Osteocyte (in vitro differentiated cells): ENCODE data around the gene TARP.

Experiments
- DNase-seq: peaks from one replicate; pipeline ENCODE4 v3.0.0; 2021; ENCODE audit warnings: mixed read lengths; ENCODE audit not compliant: unreplicated experiment; ENCODE audit errors: extremely low spot score
- H3K27ac Mint-ChIP-seq: one replicate; pipeline ENCODE4 v1.8.0; 2021; ENCODE audit warnings: mild to moderate bottlenecking, mixed read lengths; ENCODE audit not compliant: unreplicated experiment
- H3K27me3 Mint-ChIP-seq: one replicate; pipeline ENCODE4 v1.8.0; 2021; ENCODE audit warnings: mixed read lengths; ENCODE audit not compliant: unreplicated experiment
- H3K36me3 Mint-ChIP-seq: one replicate; pipeline ENCODE4 v1.8.0; 2021; ENCODE audit warnings: mixed read lengths; ENCODE audit not compliant: unreplicated experiment
- H3K4me1 Mint-ChIP-seq: one replicate; pipeline ENCODE4 v1.8.0; 2021; ENCODE audit warnings: mixed read lengths; ENCODE audit not compliant: unreplicated experiment
- H3K4me3 Mint-ChIP-seq: one replicate; pipeline ENCODE4 v1.8.0; 2021; ENCODE audit warnings: mild to moderate bottlenecking, moderate library complexity, mixed read lengths; ENCODE audit not compliant: unreplicated experiment
- H3K9me3 Mint-ChIP-seq: one replicate; pipeline ENCODE4 v1.8.0; 2021; ENCODE audit warnings: mixed read lengths; ENCODE audit not compliant: unreplicated experiment
- TF ChIP-seq, protein P1 (sequence below): fragments of 200-600 bp; sonication (generic); IDR thresholded peaks from 2 replicates; pipeline ENCODE4 v1.5.0; 2021; ENCODE audit warnings: antibody characterized with exemption, mild to moderate bottlenecking, moderate library complexity

TARP gene

DNA sequence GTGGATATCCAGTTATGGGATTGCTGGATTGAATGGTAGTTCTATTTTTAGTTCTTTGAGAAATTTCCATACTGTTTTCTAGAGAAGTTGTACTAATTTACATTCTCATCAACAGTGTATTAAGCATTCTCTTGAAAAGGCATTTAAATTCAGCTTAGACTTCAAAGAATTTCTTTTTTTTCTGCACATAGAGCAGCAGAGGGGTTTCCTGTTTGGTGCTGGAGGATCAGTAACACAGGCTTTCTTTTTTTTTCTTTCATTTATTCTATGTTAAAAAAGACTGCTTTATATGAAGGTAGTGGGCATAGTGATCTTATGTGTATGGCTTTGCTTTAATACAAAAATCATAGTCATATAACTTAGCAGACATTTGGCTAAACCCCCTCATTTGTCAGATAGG, 47.6 kb upstream of the TARP start:
- Mint-ChIP-seq H3K36me3 (no peaks in the 10 kb centered on the region), H3K27ac (peak overlapping the region; percentile 9), H3K4me1 (peaks cover 22% of the 10 kb centered on the region), H3K4me3 (no peak overlapping the region), H3K27me3 (no peaks in the 10 kb centered on the region), H3K9me3 (no peaks in the 10 kb centered on the region)
- DNase-seq: no peak
- TF ChIP-seq, protein P1, sequence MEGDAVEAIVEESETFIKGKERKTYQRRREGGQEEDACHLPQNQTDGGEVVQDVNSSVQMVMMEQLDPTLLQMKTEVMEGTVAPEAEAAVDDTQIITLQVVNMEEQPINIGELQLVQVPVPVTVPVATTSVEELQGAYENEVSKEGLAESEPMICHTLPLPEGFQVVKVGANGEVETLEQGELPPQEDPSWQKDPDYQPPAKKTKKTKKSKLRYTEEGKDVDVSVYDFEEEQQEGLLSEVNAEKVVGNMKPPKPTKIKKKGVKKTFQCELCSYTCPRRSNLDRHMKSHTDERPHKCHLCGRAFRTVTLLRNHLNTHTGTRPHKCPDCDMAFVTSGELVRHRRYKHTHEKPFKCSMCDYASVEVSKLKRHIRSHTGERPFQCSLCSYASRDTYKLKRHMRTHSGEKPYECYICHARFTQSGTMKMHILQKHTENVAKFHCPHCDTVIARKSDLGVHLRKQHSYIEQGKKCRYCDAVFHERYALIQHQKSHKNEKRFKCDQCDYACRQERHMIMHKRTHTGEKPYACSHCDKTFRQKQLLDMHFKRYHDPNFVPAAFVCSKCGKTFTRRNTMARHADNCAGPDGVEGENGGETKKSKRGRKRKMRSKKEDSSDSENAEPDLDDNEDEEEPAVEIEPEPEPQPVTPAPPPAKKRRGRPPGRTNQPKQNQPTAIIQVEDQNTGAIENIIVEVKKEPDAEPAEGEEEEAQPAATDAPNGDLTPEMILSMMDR: no peak

DNA sequence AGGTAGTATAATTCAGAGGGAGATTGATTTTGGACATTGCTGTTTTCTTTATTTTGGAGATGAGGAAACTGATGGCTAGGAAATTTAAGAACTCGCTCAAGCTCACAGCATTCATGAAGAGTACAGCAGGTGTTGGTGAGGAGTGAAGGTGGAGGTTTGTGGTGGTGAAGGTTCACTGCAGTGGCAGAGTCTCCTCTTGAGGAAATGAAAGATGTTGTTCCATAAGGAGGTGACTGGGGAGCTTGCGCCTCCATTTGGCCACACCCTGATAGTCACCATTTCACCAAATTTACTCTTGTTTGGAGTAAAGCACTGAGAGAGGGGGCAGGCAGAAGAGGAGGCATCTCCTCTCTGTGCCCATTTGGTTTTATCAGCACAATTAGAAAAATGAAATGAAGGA, 46.4 kb upstream of the TARP start:
- H3K27ac Mint-ChIP-seq: no peak overlapping the region

DNA sequence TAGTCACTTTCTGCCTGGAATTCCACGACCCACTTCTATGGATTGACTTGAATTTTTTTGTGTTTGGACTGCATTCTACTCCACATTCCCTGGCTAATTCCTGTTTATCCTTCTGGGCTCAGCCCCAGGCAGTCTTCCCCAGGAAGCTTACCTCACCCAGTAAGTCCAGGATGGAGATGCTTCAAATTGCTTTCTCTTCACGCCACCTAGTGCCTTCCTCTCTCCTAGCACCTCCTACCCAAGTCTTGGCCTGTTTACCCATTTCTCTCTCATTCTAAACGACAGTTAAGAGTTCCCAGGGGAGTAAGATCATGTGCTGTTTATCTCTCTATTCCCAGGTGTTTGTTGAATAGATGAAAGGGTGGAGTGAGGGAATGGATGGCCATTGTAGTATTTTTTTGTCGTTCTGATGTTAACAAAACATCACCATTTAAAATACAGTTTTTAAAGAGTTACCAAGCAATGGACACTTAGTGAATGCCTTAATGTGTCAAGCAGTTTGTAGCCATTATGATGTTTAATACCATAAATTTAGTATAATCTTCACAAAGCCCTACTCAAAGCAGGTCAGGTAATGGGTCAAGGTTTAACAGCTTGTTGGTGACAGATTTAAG, 45.5 kb upstream of the TARP start:
- no peak overlapping the region for H3K27ac Mint-ChIP-seq
- H3K4me1 Mint-ChIP-seq: peaks cover 22% of the 10 kb centered on the region
- DNase-seq: no peak
- TF ChIP-seq, protein P1: peak; percentile 64
- no peaks in the 10 kb centered on the region for H3K9me3 Mint-ChIP-seq
- no peak overlapping the region for H3K4me3 Mint-ChIP-seq
- H3K36me3 Mint-ChIP-seq: no peaks in the 10 kb centered on the region
- no peaks in the 10 kb centered on the region for H3K27me3 Mint-ChIP-seq

More for the DNA sequence above, 46.4 kb upstream of the TARP start:
- Mint-ChIP-seq H3K9me3 (no peaks in the 10 kb centered on the region), H3K4me3 (no peak overlapping the region), H3K4me1 (peaks cover 22% of the 10 kb centered on the region), H3K27me3 (no peaks in the 10 kb centered on the region), H3K36me3 (no peaks in the 10 kb centered on the region)
- TF ChIP-seq, protein P1: no peak
- DNase-seq: no peak

GRCh38 chr7:38318241-38318640, 44.8 kb upstream of the TARP start:
- no peaks in the 10 kb centered on the region for H3K27me3 Mint-ChIP-seq
- no peak overlapping the region for H3K4me3 Mint-ChIP-seq
- TF ChIP-seq, protein P1: no peak
- H3K27ac Mint-ChIP-seq: no peak overlapping the region
- no peak for DNase-seq
- H3K36me3 Mint-ChIP-seq: no peaks in the 10 kb centered on the region
- H3K4me1 Mint-ChIP-seq: peaks cover 22% of the 10 kb centered on the region
- H3K9me3 Mint-ChIP-seq: no peaks in the 10 kb centered on the region

DNA sequence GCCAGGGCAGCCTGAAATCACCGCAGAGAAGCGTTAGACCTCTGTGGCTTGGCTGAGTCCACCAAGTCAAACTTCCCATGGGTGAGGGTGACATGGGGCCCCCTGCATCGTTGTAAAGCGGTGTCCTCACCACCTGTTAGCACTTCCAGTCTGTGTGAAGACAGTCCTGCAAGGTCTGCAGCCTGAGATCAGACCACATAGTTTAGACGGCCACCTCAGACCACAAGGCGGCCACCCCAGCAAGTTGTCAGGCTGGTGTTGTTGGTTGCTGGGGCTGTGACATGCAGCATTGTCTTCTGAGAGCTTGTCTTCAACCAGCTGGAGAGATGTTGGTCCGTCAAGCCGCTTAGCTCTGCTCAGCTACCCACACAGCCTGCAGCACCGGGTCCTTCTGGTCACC, 44.1 kb upstream of the TARP start:
- Mint-ChIP-seq H3K4me3 (no peak overlapping the region), H3K27me3 (no peaks in the 10 kb centered on the region), H3K4me1 (peaks cover 22% of the 10 kb centered on the region), H3K36me3 (no peaks in the 10 kb centered on the region), H3K27ac (no peak overlapping the region), H3K9me3 (no peaks in the 10 kb centered on the region)
- no peak for DNase-seq
- TF ChIP-seq, protein P1: no peak
